ENCODE measurements around the gene LTBP3.
"Not testable (repeated sequence)": the region's sequence is repeated elsewhere in the genome, so short reads cannot be mapped to it uniquely, and the experiment has no call there.

The LTBP3 gene

DNA sequence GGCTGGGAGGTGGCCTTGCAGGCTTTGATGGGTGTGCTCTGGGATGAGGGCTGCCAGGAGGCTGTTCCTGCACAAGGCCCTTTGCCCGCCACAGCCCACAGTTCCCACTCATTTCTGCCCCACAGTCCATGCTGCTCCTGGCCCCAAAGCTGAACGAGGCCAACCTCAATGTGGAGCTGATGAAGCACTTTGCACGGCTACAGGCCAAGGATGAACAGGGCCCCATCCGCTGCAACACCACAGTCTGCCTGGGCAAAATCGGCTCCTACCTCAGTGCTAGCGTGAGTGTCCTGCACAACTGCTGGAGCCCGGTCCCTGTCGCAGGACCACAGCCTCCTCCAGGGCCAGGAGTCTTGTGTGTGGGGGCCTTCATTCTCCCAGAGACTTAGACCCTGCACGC is 23.1 kb downstream of the LTBP3 start:
- no peak for DNase-seq

DNA sequence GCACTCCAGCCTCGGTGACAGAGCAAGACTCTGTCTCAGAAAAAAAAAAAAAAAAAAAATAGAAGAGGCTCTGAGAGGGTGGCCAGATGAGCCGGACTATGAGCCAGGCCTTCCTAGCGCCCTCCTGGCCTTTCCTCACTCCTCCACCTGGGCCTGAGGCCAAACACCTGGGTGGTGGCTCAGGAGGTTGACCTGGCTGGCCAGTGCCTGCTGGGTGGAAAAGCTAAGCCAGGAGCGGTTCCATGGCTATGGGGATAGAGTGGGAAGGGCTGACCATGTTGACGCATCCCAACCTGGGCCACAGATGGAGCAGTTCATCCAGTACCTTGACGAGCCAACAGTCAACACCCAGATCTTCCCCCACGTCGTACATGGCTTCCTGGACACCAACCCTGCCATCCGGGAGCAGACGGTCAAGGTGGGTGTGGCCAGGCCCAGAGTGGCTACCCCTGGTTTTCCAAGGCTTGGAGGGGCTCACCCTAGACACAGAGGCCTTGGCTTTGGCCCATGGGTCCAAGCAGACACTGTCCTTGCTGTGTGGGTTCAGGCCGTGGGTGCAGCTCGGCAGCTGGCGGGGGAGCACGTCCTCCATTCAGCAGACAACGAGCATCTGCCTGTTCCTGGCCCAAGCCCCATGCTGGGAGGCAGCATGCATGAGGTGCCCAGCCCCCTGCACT is 25.6 kb downstream of the LTBP3 start:
- no peak for DNase-seq

DNA sequence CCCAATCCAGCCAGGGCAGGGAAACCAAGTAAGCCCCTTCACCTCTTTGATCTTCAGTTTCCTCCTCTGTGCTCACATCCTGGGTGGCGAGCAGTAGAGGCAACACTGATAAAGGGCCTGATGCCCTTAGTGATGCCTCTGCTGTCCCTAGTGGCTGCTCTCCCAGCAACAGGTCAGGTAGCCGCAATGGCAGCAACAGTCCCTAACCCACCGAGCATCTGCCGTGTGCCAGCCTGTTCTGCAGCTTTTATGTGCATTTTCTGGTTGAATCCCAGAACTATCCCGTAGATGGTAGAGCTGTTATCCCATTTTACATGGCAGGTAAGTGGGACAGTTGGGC is 28.0 kb downstream of the LTBP3 start:
- DNase-seq: no peak

DNA sequence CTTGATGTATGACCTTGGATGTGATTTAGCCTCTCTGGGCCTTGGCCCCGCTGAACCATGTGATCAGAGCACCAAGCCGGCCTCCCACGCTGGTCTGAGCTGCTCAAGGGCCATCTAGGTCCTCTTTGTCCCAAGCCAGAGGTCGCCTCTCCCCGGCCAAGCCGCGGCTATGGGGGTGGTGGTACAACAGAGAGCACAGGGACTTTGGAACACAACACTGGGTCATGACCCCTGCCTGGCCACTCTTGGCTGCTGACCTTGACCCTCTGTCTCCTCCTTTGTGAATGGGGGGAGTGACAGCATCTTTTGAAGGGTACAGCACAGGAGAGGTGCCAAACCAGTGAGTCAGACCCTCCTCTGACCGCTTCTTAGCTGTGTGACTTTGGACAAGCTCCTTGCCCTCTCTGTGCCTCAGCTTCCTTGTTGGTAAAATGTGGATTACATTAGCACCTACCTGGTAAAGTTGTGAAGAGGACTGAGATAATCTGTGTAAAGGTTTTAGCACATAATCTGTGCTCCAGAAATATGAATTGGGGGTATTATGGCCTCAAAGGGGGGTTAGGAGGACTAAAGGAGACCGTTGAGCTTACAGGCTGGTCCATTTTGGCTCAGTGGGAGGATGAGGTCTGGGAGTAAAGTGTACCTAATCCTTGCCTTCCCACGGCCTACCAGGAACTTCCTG is 28.5 kb downstream of the LTBP3 start:
- DNase-seq: no peak

DNA sequence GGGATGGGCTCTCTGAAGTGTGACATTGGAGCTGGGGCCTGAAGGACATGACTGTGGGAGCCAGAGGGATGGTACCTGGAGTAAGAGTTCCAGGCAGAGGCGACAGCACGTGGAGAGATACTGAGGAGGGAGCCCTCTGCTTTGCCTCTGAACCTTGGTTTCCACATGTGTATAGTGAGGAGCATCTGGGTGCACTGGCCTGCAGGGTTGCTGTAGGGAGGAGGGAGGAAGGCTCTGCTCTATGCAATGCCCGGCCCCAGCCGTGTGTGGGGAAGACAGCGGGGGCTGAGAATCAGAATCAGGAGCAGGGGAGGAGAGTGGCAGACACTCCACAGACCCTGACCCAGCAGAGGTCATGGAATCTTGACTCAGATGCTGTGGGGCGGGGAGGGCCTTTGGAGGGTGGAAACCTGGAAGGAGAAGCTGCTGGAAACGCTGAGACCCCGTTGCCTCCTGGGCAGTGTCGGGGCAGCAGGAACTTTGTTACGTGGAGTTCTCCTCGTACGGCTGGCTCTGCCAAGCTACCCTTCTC is 29.3 kb downstream of the LTBP3 start:
- no peak for DNase-seq

DNA sequence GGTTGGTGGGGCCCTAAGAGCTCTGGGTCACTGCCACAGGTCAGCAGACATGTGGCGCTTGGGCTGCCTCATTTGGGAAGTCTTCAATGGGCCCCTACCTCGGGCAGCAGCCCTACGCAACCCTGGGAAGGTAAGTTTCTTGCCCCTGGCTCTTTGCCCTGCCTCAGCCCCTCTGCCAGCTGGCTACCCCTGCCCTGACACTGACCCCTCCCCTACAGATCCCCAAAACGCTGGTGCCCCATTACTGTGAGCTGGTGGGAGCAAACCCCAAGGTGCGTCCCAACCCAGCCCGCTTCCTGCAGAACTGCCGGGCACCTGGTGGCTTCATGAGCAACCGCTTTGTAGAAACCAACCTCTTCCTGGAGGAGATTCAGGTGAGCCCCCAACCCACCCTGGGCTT is 31.4 kb downstream of the LTBP3 start:
- no peak for DNase-seq

DNA sequence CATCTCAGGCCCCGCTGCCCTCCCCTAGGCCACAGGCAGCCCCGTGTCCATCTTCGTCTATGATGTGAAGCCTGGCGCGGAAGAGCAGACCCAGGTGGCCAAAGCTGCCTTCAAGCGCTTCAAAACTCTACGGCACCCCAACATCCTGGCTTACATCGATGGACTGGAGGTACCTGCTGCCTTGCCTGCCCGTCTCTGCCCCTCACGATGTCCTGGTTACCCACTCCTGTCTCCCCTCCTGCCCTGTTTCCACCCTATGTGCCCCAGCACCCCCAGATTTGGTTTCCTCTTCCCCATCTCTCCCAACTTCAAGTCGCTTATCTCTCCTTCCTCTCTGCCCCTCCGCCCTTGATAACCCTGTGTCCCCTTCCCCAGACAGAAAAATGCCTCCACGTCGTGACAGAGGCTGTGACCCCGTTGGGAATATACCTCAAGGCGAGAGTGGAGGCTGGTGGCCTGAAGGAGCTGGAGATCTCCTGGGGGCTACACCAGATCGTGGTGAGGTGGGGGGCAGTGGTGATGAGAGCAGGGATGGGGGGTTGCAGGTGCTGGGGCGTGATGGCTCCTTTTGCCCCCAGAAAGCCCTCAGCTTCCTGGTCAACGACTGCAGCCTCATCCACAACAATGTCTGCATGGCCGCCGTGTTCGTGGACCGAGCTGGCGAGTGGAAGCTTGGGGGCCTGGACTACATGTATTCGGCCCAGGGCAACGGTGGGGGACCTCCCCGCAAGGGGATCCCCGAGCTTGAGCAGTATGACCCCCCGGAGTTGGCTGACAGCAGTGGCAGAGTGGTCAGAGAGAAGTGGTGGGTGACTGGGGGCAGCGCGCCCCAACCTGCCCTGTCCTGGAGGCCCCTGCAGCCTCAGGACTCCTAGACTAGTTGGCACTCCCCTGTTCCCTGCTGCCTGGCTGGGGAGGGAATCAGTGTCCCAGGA is 32.3 kb downstream of the LTBP3 start:
- DNase-seq: no peak

DNA sequence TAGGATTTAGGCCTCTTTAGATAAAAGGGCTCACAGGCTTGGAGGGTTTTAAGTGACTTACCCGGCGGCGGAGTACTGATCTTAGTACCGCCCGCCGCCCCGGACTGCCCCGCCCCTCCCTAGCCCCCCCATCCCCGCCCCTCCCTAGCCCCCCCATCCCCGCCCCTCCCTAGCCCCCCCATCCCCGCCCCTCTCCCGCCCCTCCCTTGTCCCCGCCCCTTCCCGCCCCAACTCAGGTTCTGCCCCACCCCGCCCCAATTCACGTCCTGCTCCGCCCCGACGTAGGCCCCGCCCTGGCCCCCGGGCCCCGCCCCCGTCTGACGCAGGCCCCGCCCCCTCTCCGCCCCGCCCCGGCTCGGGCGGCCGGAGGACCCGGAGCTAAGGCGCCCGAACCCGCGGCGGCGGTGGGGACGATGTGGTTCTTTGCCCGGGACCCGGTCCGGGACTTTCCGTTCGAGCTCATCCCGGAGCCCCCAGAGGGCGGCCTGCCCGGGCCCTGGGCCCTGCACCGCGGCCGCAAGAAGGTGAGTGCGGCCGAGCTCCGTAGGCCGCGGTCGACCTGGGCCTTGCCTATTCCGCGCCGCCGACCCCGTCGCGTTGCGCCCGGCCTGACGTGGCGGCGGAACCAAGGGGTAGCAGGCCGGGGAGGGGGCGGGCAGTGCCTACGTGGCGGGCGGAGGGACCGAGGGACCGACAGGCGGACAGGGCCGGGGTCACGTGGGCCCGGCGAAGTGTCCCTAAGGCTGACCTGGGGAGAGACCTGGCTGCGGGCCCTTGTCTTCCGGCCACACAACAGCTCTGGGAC is 33.2 kb downstream of the LTBP3 start, which contains the start of gene SCYL1:
TSS of gene SCYL1 (plus strand) at position 343 of the 805 bp plus-strand sequence. CDS start at position 414, 71 bp downstream.
- DNase-seq: peak; percentile 53

DNA sequence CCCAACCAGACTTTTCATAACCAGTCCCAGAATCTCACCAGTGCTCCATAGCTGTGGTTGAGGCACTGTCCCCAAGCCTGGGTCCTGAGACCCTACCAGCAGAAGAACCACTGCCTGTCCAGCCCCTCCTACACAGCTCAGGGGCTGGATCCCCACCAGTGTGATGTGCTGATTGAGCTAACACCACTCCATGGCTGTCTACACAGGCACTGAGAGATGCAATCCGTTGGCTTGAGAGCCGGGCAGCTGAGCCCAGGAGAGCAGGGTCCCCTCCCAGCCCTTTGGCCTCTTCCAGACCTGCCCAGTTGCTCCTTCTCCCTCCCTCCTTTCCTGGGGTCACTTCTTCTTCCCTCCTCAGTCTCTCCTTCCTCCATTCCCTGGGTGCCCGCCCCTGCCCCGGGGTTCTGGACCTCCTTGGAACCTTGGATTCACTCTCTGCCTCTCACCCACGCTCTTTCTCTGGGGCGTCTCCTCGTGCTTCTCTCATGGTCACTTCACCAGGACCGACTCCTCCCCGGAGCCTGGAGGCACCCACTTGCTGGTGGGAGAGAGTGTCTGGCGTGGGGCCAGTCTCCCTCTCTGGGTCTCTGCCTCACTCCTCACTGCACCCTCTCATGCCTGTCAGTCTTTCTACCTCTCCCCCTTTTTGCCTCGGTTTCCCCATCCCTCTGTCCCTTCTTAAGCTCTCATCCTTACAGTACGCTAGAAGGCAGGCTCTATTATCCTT is 34.0 kb downstream of the LTBP3 start:
- peak; percentile 53 for DNase-seq

DNA sequence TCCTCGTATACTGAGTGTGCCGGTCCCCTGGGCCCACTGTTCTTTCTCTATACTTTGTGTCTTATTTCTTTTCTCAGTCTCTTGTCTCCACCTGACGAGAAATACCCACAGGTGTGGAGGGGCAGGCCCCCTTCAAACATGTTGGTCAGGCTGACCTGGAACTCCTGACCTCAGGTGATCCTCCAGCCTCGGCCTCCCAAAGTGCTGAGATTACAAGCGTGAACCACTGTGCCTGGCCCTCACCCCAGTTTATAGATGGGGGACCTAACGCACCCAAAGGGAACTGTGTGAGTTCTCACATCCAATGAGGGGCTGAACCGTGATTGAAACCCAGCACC is 34.6 kb downstream of the LTBP3 start:
- DNase-seq: not testable (repeated sequence)

DNA sequence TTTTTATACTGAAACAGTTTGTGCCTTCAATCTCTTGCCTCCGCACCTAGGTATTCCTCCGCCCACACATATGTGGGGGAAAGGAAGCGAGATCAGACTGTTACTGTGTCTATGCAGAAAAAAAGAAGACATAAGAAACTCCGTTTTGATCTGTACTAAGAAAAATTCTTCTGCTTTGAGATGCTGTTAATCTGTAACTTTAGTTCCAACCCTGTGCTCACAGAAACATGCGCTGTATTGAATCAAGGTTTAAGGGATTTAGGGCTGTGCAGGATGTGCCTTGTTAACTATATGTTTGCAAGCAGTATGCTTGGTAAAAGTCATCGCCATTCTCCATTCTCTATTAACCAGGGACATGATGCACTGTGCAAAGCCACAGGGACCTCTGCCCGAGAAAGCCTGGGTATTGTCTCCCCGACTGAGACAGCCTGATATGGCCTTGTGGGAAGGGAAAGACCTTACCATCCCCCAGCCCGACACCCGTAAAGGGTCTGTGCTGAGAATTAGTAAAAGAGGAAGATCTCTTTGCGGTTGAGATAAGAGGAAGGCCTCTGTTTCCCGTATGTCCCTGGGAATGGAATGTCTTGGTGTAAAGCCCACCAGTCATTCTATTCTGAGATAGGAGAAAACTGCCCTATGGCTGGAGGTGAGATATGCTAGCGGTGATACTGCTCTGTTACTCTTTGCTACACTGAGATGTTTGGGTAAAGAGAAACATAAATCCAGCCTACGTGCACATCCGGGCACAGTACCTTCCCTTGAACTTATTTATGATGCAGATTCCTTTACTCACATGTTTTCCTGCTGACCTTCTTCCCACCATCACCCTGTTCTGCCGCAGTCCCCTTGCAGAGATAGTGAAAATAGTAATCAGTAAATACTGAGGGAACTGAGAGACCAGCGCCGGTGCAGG is 35.2 kb downstream of the LTBP3 start:
- DNase-seq: not testable (repeated sequence)

DNA sequence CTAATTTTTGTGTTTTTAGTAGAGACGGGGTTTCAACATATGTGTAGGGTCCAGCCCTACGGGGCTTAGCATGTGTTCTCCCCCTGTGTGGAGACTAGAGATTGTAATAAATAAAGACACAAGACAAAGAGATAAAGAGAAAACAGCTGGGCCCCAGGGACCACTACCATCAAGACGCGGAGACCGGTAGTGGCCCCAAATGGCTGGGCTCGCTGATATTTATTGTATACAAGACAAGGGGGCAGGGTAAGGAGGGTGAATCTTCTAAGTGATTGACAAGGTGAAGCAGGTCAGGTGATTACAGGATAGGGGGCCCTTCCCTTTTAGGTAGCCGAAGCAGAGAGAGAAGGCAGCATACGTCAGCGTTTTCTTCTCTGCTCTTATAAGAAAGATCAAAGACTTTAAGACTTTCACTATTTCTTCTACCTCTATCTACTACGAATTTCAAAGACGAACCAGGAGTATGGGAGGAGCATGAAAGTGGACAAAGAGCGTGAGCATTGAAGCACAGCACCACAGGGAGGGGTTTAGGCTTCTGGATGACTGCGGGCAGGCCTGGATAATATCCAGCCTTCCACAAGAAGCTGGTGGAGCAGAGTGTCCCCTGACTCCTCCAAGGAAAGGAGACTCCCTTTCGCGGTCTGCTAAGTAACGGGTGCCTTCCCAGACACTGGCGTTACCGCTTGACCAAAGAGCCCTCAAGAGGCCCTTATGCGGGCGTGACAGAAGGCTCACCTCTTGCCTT is 36.2 kb downstream of the LTBP3 start:
- DNase-seq: not testable (repeated sequence)

DNA sequence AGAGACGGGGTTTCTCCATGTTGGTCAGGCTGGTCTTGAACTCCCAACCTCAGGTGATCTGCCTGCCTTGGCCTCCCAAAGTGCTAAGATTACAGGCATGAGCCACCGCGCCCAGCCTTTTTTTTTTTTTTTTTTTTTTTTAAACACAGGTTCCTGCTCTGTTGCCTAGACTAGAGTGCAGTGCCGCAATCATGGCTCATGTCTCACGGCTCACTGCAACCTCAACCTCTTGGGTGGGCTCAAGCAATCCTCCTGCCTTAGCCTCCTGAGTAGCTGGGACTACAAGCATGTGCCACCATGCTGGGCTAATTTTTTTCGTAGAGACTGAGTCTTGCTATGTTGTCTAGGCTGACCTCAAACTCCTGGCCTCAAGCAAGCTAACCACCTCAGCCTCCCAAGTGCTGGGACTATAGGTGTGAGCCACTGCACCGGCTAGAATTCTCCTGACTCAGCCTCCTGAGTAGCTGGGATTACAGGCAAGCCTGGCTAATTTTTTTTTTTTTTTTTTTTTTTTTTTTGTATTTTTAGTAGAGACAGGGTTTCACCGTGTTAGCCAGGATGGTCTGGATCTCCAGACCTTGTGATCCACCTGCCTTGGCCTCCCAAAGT is 39.1 kb downstream of the LTBP3 start:
- not testable (repeated sequence) for DNase-seq

DNA sequence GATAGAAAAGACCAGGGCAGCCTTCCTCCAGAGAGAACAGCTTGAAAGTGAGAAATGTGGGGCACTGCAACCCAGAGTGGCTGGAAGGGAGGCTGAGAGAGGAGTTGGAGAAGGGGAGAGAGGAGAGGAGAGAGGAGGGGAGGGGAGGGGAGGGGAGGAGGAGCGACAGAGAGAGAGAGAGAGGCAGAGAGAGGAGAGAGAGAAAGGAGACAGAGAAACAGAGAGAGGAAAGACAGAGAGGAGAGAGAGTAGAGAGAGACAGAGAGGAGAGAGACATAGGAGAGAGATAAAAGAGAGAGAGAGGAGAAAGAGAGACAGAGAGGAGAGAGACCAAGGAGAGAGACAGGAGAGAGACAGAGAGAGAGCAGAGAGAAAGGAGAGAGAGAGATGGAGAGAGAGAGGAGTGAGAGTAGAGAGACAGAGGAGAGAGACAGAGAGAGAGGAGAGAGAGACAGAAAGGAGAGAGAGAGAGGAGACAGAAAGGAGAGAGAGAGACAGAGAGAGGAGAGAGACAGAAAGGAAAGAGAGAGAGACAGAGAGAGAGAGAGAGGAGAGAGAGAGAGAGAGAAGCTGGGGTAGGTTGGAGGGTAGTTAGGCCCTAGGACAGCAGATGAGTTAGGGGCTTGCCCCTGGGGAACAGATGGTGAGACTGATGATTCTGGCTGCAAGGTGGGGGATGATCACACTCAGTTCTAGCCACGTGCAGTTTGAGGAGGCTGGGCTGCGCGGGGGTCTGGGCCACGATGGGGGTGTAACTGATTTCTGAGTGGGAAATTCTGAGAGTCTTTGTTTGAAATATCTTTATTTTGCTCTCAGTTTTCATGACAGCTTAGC is 41.8 kb downstream of the LTBP3 start:
- DNase-seq: no peak

DNA sequence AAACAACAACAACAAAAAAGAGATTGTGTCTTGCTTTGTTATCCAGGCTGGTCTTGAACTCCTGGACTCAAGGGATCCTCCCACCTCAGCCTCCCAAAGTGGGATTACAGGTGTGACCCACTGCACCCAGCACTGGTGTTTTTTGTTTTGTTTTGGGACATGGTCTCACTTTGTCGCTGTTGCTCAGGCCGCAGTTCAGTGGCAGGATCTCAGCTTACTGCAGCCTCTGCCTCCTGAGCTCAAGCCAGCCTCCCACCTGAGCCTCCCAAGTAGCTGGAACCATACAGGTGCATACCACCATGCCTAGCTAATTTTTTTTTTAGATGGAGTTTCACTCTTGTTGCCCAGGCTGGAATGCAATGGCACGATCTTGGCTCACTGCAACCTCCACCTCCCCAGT is 45.8 kb downstream of the LTBP3 start:
- DNase-seq: not testable (repeated sequence)

DNA sequence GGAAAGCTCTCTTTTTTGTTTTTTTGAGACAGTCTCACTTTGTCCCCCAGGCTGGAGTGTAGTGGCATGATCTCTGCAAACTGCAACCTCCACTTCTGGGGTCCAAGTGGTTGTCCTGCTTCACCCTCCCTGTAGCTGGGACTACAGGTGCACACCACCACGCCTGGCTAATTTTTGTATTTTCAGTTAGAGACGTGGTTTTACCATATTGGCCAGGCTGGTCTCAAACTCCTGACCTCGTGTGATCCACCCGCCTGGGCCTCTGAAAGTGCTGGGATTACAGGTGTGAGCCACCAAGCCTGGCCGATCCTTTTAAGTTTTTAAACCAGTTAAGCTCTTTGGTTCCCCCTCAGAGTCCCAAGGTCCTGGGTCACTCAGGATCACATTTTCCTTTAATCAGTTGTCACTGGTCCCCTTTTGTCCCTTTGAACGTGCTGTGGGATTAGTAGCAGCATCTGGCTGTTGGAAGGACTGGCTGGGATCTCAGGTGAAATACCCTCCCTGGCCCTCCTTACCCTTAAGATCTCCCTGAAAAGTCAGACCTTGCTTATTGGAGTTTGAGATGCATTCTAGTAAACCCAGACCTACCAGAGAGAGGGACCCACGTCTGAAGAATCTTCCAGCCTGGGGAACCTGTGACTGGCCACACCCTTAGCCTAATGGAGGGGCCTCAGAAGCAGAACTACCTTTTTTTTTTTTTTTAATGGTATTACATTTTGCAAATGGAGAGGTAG is 51.2 kb downstream of the LTBP3 start:
- DNase-seq: no peak

DNA sequence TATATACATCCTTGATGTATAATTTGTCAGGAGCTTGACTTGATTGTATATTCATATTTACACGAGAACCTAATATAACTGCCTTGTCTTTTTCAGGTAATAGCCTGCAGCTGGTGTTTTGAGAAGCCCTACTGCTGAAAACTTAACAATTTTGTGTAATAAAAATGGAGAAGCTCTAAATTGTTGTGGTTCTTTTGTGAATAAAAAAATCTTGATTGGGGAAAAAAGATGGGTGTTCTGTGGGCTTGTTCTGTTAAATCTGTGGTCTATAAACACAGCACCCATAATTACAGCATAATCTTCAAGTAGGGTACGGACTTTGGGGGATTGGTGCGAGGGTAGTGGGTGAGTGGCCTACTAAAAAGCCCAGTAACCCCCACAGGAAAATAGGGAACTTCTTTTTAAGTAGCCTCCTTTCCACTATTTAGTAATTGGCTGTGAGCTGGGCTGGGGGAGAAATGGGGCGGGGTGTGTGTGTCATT is 51.8 kb downstream of the LTBP3 start:
- no peak for DNase-seq

All from NCI-H1092 (cell line).